D721Med (cell line): ENCODE results near the gene CT83.

Experiments
- DNase-seq: peaks from one replicate; pipeline ENCODE4 v3.0.0; 2011; ENCODE audit warnings: low spot score; ENCODE audit not compliant: insufficient read length
- FAIRE-seq: peaks from 2 replicates; lab custom pipeline; 2011; peaks lifted over from hg19 to GRCh38; lab: Jason Lieb, UNC
- CTCF ChIP-seq: IDR thresholded peaks from 2 replicates; pipeline ENCODE4 v1.5.1; 2012; ENCODE audit warnings: mild to moderate bottlenecking, control low read depth; ENCODE audit not compliant: insufficient read depth; ENCODE audit errors: missing control alignments

CT83 gene, protein sequence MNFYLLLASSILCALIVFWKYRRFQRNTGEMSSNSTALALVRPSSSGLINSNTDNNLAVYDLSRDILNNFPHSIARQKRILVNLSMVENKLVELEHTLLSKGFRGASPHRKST

DNA sequence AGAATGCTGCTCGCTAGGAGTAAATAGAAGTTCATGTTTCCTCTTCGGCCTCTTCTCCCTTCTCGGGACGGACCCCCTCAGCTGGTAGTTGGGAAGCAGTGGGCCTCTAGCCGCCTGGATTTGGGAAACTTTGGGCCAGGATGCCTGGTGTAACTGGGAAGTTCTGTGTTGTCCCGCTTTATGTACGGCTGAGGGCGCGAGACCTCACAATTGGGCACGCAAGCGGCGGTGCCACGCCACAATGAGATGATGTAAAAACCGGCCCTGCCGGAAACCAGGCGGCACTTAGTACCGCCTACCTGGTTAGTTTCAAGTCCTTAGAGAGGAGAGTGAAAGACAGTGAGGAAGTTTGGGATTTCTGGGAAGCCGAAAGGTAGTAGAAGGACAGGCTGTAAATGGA, at the start of gene CT83:
CT83 (minus strand) TSS at position 155 of the 400 bp plus-strand sequence; CDS start at position 35, 120 bp downstream.
- DNase-seq (no peak), FAIRE-seq (no peak)
- no peak for TF ChIP-seq CTCF

- DNase-seq (no peak), FAIRE-seq (no peak)
- no peak for TF ChIP-seq CTCF
These were observed 37.0 kb upstream of the CT83 start for GRCh38 chrX:116499780-116500179.

DNA sequence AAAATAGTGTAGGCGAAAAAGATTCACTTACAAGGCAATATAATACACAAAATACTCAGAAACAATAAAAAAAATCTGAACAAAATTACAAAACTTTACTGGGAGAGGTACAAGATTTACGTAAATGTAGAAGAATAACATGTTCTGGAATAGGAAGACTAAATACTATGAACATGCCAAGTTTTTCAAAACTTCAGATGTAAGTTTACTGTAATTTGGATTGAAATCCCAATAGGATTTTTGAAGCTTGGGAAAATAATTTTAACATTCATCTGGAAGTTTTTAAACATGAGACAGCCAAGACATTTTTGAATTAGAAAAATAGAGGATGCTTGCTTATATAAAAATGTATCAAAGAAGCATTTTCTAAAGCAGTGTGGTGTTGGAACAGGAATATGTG, 30.5 kb upstream of the CT83 start:
- no peak for TF ChIP-seq CTCF
- FAIRE-seq (no peak), DNase-seq (no peak)

- DNase-seq, result no peak
- peak; percentile 13 for TF ChIP-seq CTCF
- FAIRE-seq, result no peak
These were observed 27.3 kb upstream of the CT83 start for GRCh38 chrX:116490104-116490503.

GRCh38 chrX:116480059-116480458, 17.3 kb upstream of the CT83 start:
- no peak for DNase-seq
- FAIRE-seq, result no peak
- TF ChIP-seq CTCF, result no peak

DNA sequence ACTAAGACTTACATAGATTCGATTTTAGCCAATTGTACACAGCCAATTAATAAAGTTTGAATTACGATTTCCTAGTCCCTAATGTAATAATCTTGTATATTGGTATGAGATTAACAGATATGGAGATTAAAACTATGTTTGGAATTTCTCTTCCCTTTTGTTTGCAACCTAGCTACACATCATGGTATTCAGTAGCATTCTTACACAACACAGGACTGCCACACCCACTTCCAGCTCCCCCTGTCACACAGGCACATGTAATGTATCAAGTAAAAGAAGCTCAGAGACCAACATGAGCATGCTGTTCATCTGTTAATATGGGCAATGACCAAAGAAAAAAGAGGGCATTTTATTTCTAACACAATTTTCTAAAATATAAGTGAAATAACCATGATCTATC, 13.6 kb downstream of the CT83 start:
- FAIRE-seq, result no peak
- DNase-seq, result no peak
- TF ChIP-seq CTCF, result no peak

GRCh38 chrX:116436358-116436816, 26.4 kb downstream of the CT83 start, which contains the start of gene SLC6A14:
SLC6A14 (plus strand) TSS chrX:116436606; CDS start chrX:116436710, 104 bp downstream.
- no peak for DNase-seq
- FAIRE-seq, result no peak

More at GRCh38 chrX:116436358-116436816, 26.4 kb downstream of the CT83 start, which contains the start of gene SLC6A14:
- no peak for TF ChIP-seq CTCF
